ENCODE data around the gene MAD1L1. TPM values are rescaled to one million over a fixed set of nuclear protein-coding genes. Genes with fewer than 3 reads are reported as not detected.

The MAD1L1 gene
- total and polyA plus RNA-seq, 2 of the 13 experiments (the other 11 are each of a cell fraction or from before 2014, with no cell fraction given) = 17.4 to 64.7 TPM

- TF ChIP-seq AHDC1 (CRISPR knock-in tag; IDR thresholded peaks at IDR 0.05; ENCODE audit: borderline replicate concordance) = no peak
- peak; percentile 70; the same call in 1 of the 2 replicates for TF ChIP-seq CEBPB (IDR thresholded peaks at IDR 0.05; ENCODE audit: borderline replicate concordance, low read depth, low read length)
- no peak for TF ChIP-seq AGO1 (IDR thresholded peaks at IDR 0.05; ENCODE audit: low read depth, low read length, poor library complexity, severe bottlenecking)
- no peak for TF ChIP-seq CENPT (CRISPR knock-in tag; IDR thresholded peaks at IDR 0.05; ENCODE audit: low read depth)
- TF ChIP-seq TGIF2 (CRISPR knock-in tag; IDR thresholded peaks at IDR 0.05) = 0 out of 2 replicates have a peak, but pooled peaks have one; percentile 32
- TF ChIP-seq CERS6 (CRISPR knock-in tag; IDR thresholded peaks at IDR 0.05) = no peak
- peak; percentile 42; the same call in 1 of the 2 replicates for TF ChIP-seq SP4 (CRISPR knock-in tag; IDR thresholded peaks at IDR 0.05)
- TF ChIP-seq LCORL (IDR thresholded peaks at IDR 0.05) = no peak
- TF ChIP-seq LCORL (CRISPR knock-in tag; IDR thresholded peaks at IDR 0.05) = peak; percentile 74; the same call in 1 of the 2 replicates
- TF ChIP-seq PREB (CRISPR knock-in tag; IDR thresholded peaks at IDR 0.05) = no peak
- 0 out of 2 replicates have a peak, but pooled peaks have one; percentile 11 for TF ChIP-seq RARA (CRISPR knock-in tag; IDR thresholded peaks at IDR 0.05)
- peak; percentile 25; the same call in 1 of the 2 replicates for TF ChIP-seq HDAC2 (CRISPR knock-in tag; IDR thresholded peaks at IDR 0.05)
- peak; percentile 64; the same call in 1 of the 2 replicates for TF ChIP-seq ZNF281 (CRISPR knock-in tag; IDR thresholded peaks at IDR 0.05; ENCODE audit: borderline replicate concordance)
- TF ChIP-seq TEAD3 (CRISPR knock-in tag; optimal IDR thresholded peaks at IDR 0.05; ENCODE audit: borderline replicate concordance) = no peak
- TF ChIP-seq ZNF446 (CRISPR knock-in tag; IDR thresholded peaks at IDR 0.05) = no peak
- peak; percentile 29; the same call in 1 of the 2 replicates for TF ChIP-seq MXD4 (CRISPR knock-in tag; IDR thresholded peaks at IDR 0.05)
Observed at GRCh38 chr7:1919539-1920265, 313.0 kb downstream of the MAD1L1 start (continued).

All from HepG2 (cell line).